Measurements from ENCODE around the gene ZFYVE9. TPM values are rescaled to one million over a fixed set of nuclear protein-coding genes. Genes with fewer than 3 reads are reported as not detected.
A peak's percentile ranks its signal among the peaks of the same experiment; 100 is the strongest.
"Not testable (repeated sequence)": the region's sequence is repeated elsewhere in the genome, so short reads cannot be mapped to it uniquely, and the experiment has no call there.

The ZFYVE9 gene
- total RNA-seq, 1 donor from 2014 or later, result 35.8 TPM

DNA sequence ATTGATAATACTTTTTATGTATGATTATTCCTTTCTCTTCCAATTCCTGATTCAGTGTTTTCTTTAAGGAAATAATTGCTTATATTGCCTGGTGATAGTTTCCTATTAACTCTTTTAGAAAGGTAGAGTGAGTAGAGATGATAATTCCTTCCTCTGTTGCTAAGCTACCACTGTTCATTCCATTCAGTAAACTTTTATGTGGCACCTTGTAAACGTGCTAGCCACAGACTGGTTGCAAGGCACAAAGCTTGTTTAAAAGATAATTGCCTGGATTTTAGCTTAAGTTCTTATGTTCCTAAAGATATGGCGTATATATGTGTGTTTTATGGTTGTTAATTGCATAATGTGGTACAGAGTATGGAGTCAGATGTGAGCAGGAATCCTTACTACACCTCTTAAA lies 3.2 kb downstream of the ZFYVE9 start:
- ATAC-seq, result no peak
- DNase-seq (ENCODE audit: low spot score), result no peak
- intact Hi-C loops (cut with DNase I), result no loop called here

DNA sequence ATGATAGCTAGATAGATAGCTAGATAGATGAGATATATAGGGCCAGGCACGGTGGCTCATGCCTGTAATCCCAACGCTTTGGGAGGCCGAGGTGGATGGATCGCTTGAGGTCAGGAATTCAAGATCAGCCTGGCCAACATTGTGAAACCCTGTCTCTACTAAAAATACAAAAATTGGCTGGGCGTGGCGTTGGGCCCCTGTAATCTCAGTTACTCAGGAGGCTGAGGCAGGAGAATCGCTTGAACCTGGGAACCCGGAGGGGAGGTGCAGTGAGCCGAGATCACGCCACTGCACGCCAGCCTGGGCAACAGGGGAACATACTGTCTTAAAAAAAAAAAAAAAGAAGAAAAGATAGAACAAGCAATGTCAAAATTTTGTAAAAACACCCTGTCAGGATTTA lies 8.6 kb downstream of the ZFYVE9 start:
- peak; percentile 44 for ATAC-seq
- DNase-seq (ENCODE audit: low spot score); intact Hi-C loops (cut with DNase I): not testable (repeated sequence)

- ATAC-seq (peak; percentile 45), DNase-seq (ENCODE audit: low spot score) (no peak)
- intact Hi-C loops (cut with DNase I), result no loop called here
These were observed 9.1 kb downstream of the ZFYVE9 start for GRCh38 chr1:52150946-52151345.

GRCh38 chr1:52152572-52152971 lies 10.7 kb downstream of the ZFYVE9 start:
- intact Hi-C loops (cut with DNase I), result no loop called here
- ATAC-seq (no peak), DNase-seq (ENCODE audit: low spot score) (no peak)

GRCh38 chr1:52153010-52153409 lies 11.1 kb downstream of the ZFYVE9 start:
- ATAC-seq, result no peak
- intact Hi-C loops (cut with DNase I), result no loop called here

GRCh38 chr1:52153898-52154297 lies 12.0 kb downstream of the ZFYVE9 start:
- intact Hi-C loops (cut with DNase I), result no loop called here
- ATAC-seq (no peak), DNase-seq (ENCODE audit: low spot score) (no peak)

More at GRCh38 chr1:52153010-52153409, 11.1 kb downstream of the ZFYVE9 start:
- no peak for DNase-seq (ENCODE audit: low spot score)

DNA sequence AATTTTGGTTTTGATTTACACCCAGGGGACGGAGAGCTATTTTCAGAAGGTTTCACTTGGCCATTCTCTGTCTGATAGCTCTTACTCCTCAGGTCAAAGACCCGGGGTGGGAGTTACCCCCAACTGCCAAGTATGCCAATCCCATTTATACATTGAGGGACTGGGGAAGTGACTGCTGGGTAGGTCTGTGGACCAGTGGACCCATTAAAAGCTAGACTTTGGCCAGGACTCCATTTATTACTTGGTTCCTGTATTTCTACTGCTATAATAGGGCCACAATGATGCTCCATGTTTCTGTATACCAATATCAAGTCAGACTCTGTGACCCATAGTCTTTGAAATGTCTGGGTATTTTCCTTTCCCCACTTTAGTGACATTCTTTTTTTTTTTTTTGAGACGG lies 14.6 kb downstream of the ZFYVE9 start:
- DNase-seq (ENCODE audit: low spot score), result no peak
- ATAC-seq, result no peak
- intact Hi-C loops (cut with DNase I), result no loop called here

- DNase-seq (ENCODE audit: low spot score), result no peak
- intact Hi-C loops (cut with DNase I), result no loop called here
- no peak for ATAC-seq
These were observed 15.7 kb downstream of the ZFYVE9 start for GRCh38 chr1:52157582-52157981.

- no peak for DNase-seq (ENCODE audit: low spot score)
- no peak for ATAC-seq
- intact Hi-C loops (cut with DNase I), result no loop called here
These were observed 16.3 kb downstream of the ZFYVE9 start for GRCh38 chr1:52158218-52158617.

- DNase-seq (ENCODE audit: low spot score), result no peak
- ATAC-seq, result no peak
- intact Hi-C loops (cut with DNase I), result no loop called here
These were observed 17.3 kb downstream of the ZFYVE9 start for GRCh38 chr1:52159033-52159789.

DNA sequence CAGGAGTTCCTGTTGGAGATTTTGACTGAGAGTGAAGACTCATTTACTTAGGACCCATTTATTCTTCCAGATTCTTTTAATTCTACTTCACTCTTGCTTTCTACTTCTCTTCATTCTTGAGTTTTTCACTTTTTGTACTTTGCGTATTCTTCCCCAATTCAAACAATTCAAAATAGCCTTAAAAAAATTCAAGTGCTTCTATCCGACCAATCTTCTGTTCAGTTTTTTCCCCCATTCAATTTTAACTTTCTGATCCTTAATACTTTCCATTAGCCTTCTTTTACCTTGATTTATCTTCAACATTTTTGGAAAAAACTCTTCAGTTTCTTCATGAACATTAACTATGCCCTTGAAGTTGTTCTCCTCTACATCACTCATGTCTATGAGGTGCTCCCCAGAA lies 21.1 kb downstream of the ZFYVE9 start:
- no peak for ATAC-seq

GRCh38 chr1:52164604-52165003 lies 22.7 kb downstream of the ZFYVE9 start:
- DNase-seq (ENCODE audit: low spot score), result no peak
- intact Hi-C loops (cut with DNase I), result no loop called here
- no peak for ATAC-seq

More for the DNA sequence above, 21.1 kb downstream of the ZFYVE9 start:
- DNase-seq (ENCODE audit: low spot score), result no peak
- intact Hi-C loops (cut with DNase I), result no loop called here

- ATAC-seq (no peak), DNase-seq (ENCODE audit: low spot score) (no peak)
- intact Hi-C loops (cut with DNase I), result no loop called here
These were observed 25.3 kb downstream of the ZFYVE9 start for GRCh38 chr1:52166996-52167753.

DNA sequence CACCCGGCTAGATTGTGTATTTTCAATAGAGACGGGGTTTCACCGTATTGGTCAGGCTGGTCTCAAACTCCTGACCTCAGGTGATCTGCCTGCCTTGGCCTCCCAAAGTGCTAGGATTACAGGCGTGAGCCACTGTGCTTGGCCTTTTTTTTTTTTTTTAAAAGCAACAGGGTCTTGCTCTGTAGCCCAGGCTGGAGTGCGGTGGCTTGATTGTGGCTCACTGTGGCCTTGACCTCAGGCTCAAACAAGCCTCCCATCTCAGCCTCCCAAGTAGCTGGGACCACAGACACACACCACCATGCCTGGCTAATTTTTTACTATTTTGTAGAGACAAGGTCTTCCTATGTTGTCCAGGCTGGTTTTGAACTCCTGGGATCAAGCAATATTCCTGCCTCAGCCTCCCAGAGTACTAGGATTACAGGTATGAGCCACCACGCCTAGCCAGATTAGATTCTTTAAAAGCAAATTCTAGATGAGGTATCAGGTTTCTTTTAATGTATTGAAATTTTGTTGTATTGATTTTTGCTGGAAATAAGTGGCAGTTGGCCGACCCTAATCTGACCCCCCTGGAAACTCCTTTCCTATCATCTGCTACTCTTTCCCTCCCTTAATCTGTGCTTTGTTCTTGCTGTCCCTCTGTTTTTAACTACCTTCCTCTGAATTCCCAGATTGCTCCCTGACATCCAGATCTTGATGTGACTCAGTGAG lies 26.6 kb downstream of the ZFYVE9 start:
- no peak for ATAC-seq
- DNase-seq (ENCODE audit: low spot score), result no peak
- intact Hi-C loops (cut with DNase I), result no loop called here

DNA sequence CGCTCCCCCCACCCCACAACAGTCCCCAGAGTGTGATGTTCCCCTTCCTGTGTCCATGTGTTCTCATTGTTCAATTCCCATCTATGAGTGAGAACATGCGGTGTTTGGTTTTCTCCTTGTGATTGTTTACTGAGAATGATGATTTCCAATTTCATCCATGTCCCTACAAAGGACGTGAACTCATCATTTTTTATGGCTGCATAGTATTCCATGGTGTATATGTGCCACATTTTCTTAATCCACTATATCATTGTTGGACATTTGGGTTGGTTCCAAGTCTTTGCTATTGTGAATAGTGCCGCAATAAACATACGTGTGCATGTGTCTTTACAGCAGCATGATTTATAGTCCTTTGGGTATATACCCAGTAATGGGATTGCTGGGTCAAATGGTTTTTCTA lies 29.3 kb downstream of the ZFYVE9 start:
- intact Hi-C loops (cut with DNase I), result not testable (repeated sequence)

DNA sequence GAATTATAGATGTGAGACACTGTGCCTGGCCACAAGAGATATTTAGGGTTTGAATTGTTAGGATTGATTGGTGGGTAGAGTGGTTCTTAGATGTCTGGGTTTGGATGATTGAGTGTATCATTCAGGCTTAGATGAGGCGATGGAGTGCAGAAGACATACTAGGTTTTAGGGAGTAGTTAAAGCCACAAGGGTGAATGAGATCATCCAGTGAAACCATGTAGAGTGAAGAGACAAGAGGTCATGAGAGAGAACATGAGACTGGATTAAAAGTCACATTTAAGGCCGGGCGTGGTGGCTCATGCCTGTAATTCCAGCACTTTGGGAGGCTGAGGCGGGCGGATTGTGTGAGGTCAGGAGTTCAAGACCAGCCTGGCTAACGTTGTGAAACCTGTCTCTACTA lies 37.2 kb downstream of the ZFYVE9 start:
- ATAC-seq, result no peak
- intact Hi-C loops (cut with DNase I), result no loop called here
- DNase-seq (ENCODE audit: low spot score), result no peak

More for the DNA sequence above, 29.3 kb downstream of the ZFYVE9 start:
- ATAC-seq; DNase-seq (ENCODE audit: low spot score): not testable (repeated sequence)

DNA sequence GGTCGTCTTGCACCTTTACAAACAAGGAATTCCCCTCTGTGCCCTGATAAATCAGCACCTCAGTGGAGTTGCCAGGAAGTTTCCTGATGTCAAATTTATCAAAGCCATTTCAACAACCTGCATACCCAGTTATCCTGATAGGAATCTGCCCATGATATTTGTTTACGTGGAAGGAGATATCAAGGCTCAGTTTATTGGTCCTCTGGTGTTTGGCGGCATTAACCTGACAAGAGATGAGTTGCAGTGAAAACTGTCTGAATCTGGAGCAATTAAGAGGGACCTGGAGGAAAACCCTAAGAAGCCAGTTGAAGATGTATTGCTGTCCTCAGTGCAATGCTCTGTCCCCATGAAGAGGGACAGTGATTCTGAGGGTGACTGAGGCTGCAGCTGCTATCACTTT lies 38.3 kb downstream of the ZFYVE9 start:
- no peak for ATAC-seq
- intact Hi-C loops (cut with DNase I), result no loop called here
- no peak for DNase-seq (ENCODE audit: low spot score)

DNA sequence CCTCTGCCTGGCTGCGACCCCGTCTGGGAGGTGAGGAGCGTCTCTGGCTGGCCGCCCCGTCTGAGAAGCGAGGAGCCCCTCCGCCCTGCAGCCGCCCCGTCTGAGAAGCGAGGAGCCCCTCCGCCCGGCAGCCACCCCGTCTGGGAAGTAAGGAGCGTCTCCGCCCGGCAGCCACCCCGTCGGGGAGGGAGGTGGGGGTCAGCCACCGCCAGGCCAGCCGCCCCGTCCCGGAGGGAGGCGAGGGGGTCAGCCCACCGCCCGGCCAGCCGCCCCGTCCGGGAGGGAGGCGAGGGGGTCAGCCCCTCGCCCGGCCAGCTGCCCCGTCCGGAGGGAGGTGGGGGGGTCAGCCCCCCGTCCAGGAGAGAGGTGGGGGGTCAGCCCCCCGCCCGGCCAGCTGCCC lies 39.9 kb downstream of the ZFYVE9 start:
- ATAC-seq; DNase-seq (ENCODE audit: low spot score); intact Hi-C loops (cut with DNase I): not testable (repeated sequence)

DNA sequence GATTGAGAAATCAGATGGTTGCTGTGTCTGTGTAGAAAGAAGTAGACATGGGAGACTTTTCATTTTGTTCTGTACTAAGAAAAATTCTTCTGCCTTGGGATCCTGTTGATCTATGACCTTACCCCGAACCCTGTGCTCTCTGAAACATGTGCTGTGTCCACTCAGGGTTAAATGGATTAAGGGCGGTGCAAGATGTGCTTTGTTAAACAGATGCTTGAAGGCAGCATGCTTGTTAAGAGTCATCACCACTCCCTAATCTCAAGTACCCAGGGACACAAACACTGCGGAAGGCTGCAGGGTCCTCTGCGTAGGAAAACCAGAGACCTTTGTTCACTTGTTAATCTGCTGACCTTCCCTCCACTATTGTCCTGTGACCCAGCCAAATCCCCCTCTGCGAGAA lies 40.4 kb downstream of the ZFYVE9 start:
- DNase-seq (ENCODE audit: low spot score); intact Hi-C loops (cut with DNase I); ATAC-seq: not testable (repeated sequence)

Measured in sciatic nerve (tissue), 2 donors.